ENCODE data around the gene RND3.

- TF ChIP-seq, protein P1, sequence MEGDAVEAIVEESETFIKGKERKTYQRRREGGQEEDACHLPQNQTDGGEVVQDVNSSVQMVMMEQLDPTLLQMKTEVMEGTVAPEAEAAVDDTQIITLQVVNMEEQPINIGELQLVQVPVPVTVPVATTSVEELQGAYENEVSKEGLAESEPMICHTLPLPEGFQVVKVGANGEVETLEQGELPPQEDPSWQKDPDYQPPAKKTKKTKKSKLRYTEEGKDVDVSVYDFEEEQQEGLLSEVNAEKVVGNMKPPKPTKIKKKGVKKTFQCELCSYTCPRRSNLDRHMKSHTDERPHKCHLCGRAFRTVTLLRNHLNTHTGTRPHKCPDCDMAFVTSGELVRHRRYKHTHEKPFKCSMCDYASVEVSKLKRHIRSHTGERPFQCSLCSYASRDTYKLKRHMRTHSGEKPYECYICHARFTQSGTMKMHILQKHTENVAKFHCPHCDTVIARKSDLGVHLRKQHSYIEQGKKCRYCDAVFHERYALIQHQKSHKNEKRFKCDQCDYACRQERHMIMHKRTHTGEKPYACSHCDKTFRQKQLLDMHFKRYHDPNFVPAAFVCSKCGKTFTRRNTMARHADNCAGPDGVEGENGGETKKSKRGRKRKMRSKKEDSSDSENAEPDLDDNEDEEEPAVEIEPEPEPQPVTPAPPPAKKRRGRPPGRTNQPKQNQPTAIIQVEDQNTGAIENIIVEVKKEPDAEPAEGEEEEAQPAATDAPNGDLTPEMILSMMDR (IDR thresholded peaks at IDR 0.05) = no peak
- no peak for TF ChIP-seq POLR2A (IDR thresholded peaks at IDR 0.05)
Measured at GRCh38 chr2:150495001-150495400, 7.5 kb upstream of the RND3 start.
